Neuronal stem cell (in vitro differentiated cells): ENCODE results near the gene PSMD12. TPM values are rescaled to one million over a fixed set of nuclear protein-coding genes. Genes with fewer than 3 reads are reported as not detected.

Experiments
- DNase-seq: peaks from one replicate; pipeline ENCODE4 v3.0.0-alpha.2; 2013; ENCODE audit warnings: low spot score
- H2AFZ ChIP-seq: one replicate; pipeline ENCODE4 v1.6.1; 2013; ENCODE audit warnings: mild to moderate bottlenecking, low read length, inconsistent platforms
- H2AK5ac ChIP-seq: 2 replicates; pipeline ENCODE4 v1.6.1; 2013; ENCODE audit warnings: low read depth, mild to moderate bottlenecking, inconsistent platforms, low read length, moderate library complexity, mixed read lengths
- H2BK120ac ChIP-seq: 2 replicates; pipeline ENCODE4 v1.6.1; 2013; ENCODE audit warnings: low read depth, mild to moderate bottlenecking, inconsistent platforms, low read length, moderate library complexity, mixed read lengths
- H2BK12ac ChIP-seq: one replicate; pipeline ENCODE4 v1.6.1; 2013; ENCODE audit warnings: low read length, inconsistent platforms
- H2BK15ac ChIP-seq: 2 replicates; pipeline ENCODE4 v1.6.1; 2013; ENCODE audit warnings: mild to moderate bottlenecking, low read length, inconsistent platforms, mixed read lengths
- H2BK5ac ChIP-seq: one replicate; pipeline ENCODE4 v1.6.1; 2013; ENCODE audit warnings: inconsistent platforms, mild to moderate bottlenecking, low read length, moderate library complexity
- H3K14ac ChIP-seq: one replicate; pipeline ENCODE4 v1.6.1; 2013; ENCODE audit warnings: low read length, inconsistent platforms
- H3K18ac ChIP-seq: 2 replicates; pipeline ENCODE4 v1.6.1; 2013; ENCODE audit warnings: low read length, inconsistent platforms
- H3K23ac ChIP-seq: 2 replicates; pipeline ENCODE4 v1.6.1; 2013; ENCODE audit warnings: low read depth, mild to moderate bottlenecking, mixed read lengths, low read length, inconsistent platforms; ENCODE audit not compliant: poor library complexity
- H3K27ac ChIP-seq: replicated peaks from 3 replicates; pipeline ENCODE4 v1.5.1; 2013; ENCODE audit warnings: low read length, inconsistent platforms
- H3K27me3 ChIP-seq, 3 experiments: 2 replicates each; pipeline ENCODE4 v1.6.1; 2013; ENCODE audit warnings: low read length in 3 of 3, mild to moderate bottlenecking in 2 of 3, inconsistent platforms in 1 of 3, low read depth in 1 of 3, mixed read lengths in 1 of 3, moderate library complexity in 1 of 3; ENCODE audit not compliant: control insufficient read depth in 3 of 3, insufficient read depth in 3 of 3
- H3K36me3 ChIP-seq, 2 donors: replicated peaks in 1 of 2; 2 replicates each; pipeline ENCODE4 v1.6.1; 2013; ENCODE audit warnings: low read length in 2 of 2; ENCODE audit not compliant: control insufficient read depth in 2 of 2, insufficient read depth in 2 of 2
- H3K4ac ChIP-seq: 2 replicates; pipeline ENCODE4 v1.6.1; 2013; ENCODE audit warnings: inconsistent platforms, mild to moderate bottlenecking, low read length, moderate library complexity
- H3K4me1 ChIP-seq, 2 donors: 1 replicate in 1 of 2; 2 replicates in 1 of 2; pipeline ENCODE4 v1.6.1; 2013; ENCODE audit warnings: low read length in 2 of 2, low read depth in 1 of 2; ENCODE audit not compliant: control insufficient read depth in 2 of 2, insufficient read depth in 1 of 2
- H3K4me2 ChIP-seq: one replicate; pipeline ENCODE4 v1.6.1; 2013; ENCODE audit warnings: mild to moderate bottlenecking, low read length, inconsistent platforms; ENCODE audit not compliant: insufficient read depth, poor library complexity, severe bottlenecking
- H3K4me3 ChIP-seq, 2 donors: 2 replicates each; pipeline ENCODE4 v1.5.1; 2013; ENCODE audit warnings: low read length in 2 of 2, mild to moderate bottlenecking in 2 of 2, inconsistent platforms in 1 of 2, moderate library complexity in 1 of 2
- H3K79me1 ChIP-seq: one replicate; pipeline ENCODE4 v1.6.1; 2013; ENCODE audit warnings: low read depth, mild to moderate bottlenecking, inconsistent platforms, low read length, moderate library complexity
- H3K9ac ChIP-seq: one replicate; pipeline ENCODE4 v1.6.1; 2013; ENCODE audit warnings: mild to moderate bottlenecking, low read depth, low read length, inconsistent platforms; ENCODE audit not compliant: poor library complexity
- H3K9me3 ChIP-seq, 2 donors: replicated peaks in 1 of 2; 2 replicates each; pipeline versions ENCODE3 to v1.6.1; 2013; ENCODE audit warnings: low read length in 2 of 2, mild to moderate bottlenecking in 2 of 2, inconsistent platforms in 1 of 2, low read depth in 1 of 2, mixed read lengths in 1 of 2, moderate library complexity in 1 of 2; ENCODE audit not compliant: control insufficient read depth in 2 of 2, insufficient read depth in 1 of 2
- H4K8ac ChIP-seq: one replicate; pipeline ENCODE4 v1.6.1; 2013; ENCODE audit warnings: low read depth, mild to moderate bottlenecking, inconsistent platforms, low read length, moderate library complexity
- H4K91ac ChIP-seq: one replicate; pipeline ENCODE4 v1.6.1; 2013; ENCODE audit warnings: low read length, low read depth, mild to moderate bottlenecking, inconsistent platforms; ENCODE audit not compliant: poor library complexity
- WGBS, 2 donors: extraction: QIAGEN DNeasy Blood & Tissue Kit; methylation state at CpG; one replicate each; pipeline ENCODE4 v1.1.7; 2013; ENCODE audit warnings: missing lambda C conversion rate in 2 of 2, mixed read lengths in 1 of 2; ENCODE audit not compliant: insufficient read length in 2 of 2, insufficient replicate concordance in 1 of 2; ENCODE audit errors: extremely low coverage in 2 of 2; 5-methylcytosine and 5-hydroxymethylcytosine counted together
- small RNA-seq: library from polyadenylated mRNA; stranded (forward); fragments of <200 nt; extraction: miRNeasy Mini kit (QIAGEN cat#:217004); gene quantifications from one replicate; pipeline ENCODE3, GENCODE V24; 2013; ENCODE audit not compliant: insufficient read depth

The PSMD12 gene

GRCh38 chr17:67290711-67291291 lies 75.6 kb downstream of the PSMD12 start:
- Histone ChIP-seq H2AK5ac (no peak overlapping the region), H2BK15ac (no peak overlapping the region), H3K4me3 (no peak overlapping the region), H3K9me3 (no peaks in the 10 kb centered on the region), H4K91ac (no peak overlapping the region), H2BK5ac (no peak overlapping the region), H3K79me1 (no peaks in the 10 kb centered on the region), H3K18ac (no peak overlapping the region), H4K8ac (no peak overlapping the region), H2AFZ (peak overlapping the region; percentile 51), H3K27me3 (no peaks in the 10 kb centered on the region), H3K4me2 (no peak overlapping the region), H3K14ac (no peak overlapping the region), H2BK120ac (no peak overlapping the region), H3K36me3 (no peaks in the 10 kb centered on the region), H3K4me1 (no peaks in the 10 kb centered on the region), H3K9ac (no peak overlapping the region), H2BK12ac (no peak overlapping the region), H3K27ac (no peak overlapping the region), H3K23ac (no peak overlapping the region), H3K4ac (no peak overlapping the region)
- no CpG with 5 or more reads among the region's 11 CpGs for WGBS, 2 donors
- no peak for DNase-seq

- Histone ChIP-seq H3K36me3 (no peaks in the 10 kb centered on the region), H4K8ac (no peak overlapping the region), H3K9ac (no peak overlapping the region), H3K79me1 (no peaks in the 10 kb centered on the region), H3K4me1 (no peaks in the 10 kb centered on the region), H3K18ac (no peak overlapping the region), H4K91ac (no peak overlapping the region), H3K14ac (no peak overlapping the region), H3K9me3 (no peaks in the 10 kb centered on the region), H2BK15ac (no peak overlapping the region), H2BK120ac (no peak overlapping the region), H2AK5ac (no peak overlapping the region), H3K27ac (no peak overlapping the region), H3K27me3 (no peaks in the 10 kb centered on the region), H3K4ac (no peak overlapping the region), H2BK5ac (no peak overlapping the region), H2AFZ (no peak overlapping the region), H3K23ac (no peak overlapping the region), H3K4me3 (no peak overlapping the region), H2BK12ac (no peak overlapping the region), H3K4me2 (no peak overlapping the region)
- no peak for DNase-seq
- WGBS, 2 donors: no CpG with 5 or more reads among the region's 3 CpGs
These were observed 76.1 kb downstream of the PSMD12 start for GRCh38 chr17:67290244-67290643.

GRCh38 chr17:67289181-67289876 lies 77.0 kb downstream of the PSMD12 start:
- H3K4me2 ChIP-seq: no peak overlapping the region
- no peak overlapping the region for H3K18ac ChIP-seq
- H4K91ac ChIP-seq: no peak overlapping the region
- H2AFZ ChIP-seq: peak overlapping the region; percentile 90
- no peaks in the 10 kb centered on the region for H3K27me3 ChIP-seq
- no peak overlapping the region for H3K27ac ChIP-seq
- H3K14ac ChIP-seq: no peak overlapping the region
- no peak overlapping the region for H2BK15ac ChIP-seq
- no peaks in the 10 kb centered on the region for H3K79me1 ChIP-seq
- H3K4me1 ChIP-seq: no peaks in the 10 kb centered on the region
- no peak overlapping the region for H2BK5ac ChIP-seq
- no peak overlapping the region for H3K4ac ChIP-seq
- no peak overlapping the region for H3K4me3 ChIP-seq
- H3K36me3 ChIP-seq: no peaks in the 10 kb centered on the region
- H2BK12ac ChIP-seq: no peak overlapping the region
- H2AK5ac ChIP-seq: no peak overlapping the region
- H3K23ac ChIP-seq: no peak overlapping the region
- no peak overlapping the region for H4K8ac ChIP-seq
- no CpG with 5 or more reads among the region's 14 CpGs for WGBS, 2 donors
- H3K9me3 ChIP-seq: no peaks in the 10 kb centered on the region
- no peak overlapping the region for H3K9ac ChIP-seq
- DNase-seq: no peak
- H2BK120ac ChIP-seq: no peak overlapping the region

Small RNA genes within 50 kb of the gene (small RNA-seq; reads per million reads assigned to genes)
- gene RF00019: not detected
